K562 (cell line): Measurements from ENCODE around the gene ZNF215. TPM values are rescaled to one million over a fixed set of nuclear protein-coding genes. Genes with fewer than 3 reads are reported as not detected.
A peak's percentile ranks its signal among the peaks of the same experiment; 100 is the strongest.

Experiments used
- CBFA2T2 ChIP-seq: fragments of 450-650 bp; conservative IDR thresholded peaks from 2 replicates; pipeline ENCODE4 v1.6.1; 2017; ENCODE audit warnings: mild to moderate bottlenecking
- CBX8 ChIP-seq: fragments of 200-600 bp; sonication (generic); IDR thresholded peaks from 2 replicates; pipeline ENCODE4 v1.6.1; 2012; ENCODE audit warnings: borderline replicate concordance, mixed run types, low read depth, mild to moderate bottlenecking, moderate library complexity, mixed read lengths, low read length, control low read depth, inconsistent platforms; ENCODE audit not compliant: poor library complexity, severe bottlenecking; ENCODE audit errors: extremely low read depth
- E2F6 ChIP-seq, 2 experiments: IDR thresholded peaks; 2 replicates each; pipeline ENCODE4 v1.6.1; 2011; ENCODE audit warnings: borderline replicate concordance in 1 of 2, control low read depth in 1 of 2, low read depth in 1 of 2, low read length in 1 of 2, mild to moderate bottlenecking in 1 of 2, mixed read lengths in 1 of 2, moderate library complexity in 1 of 2; ENCODE audit not compliant: insufficient read depth in 1 of 2, insufficient read length in 1 of 2, poor library complexity in 1 of 2, severe bottlenecking in 1 of 2; ENCODE audit errors: extremely low read depth in 1 of 2
- FOXA1 ChIP-seq: fragments of 450-650 bp; IDR thresholded peaks from 2 replicates; pipeline ENCODE4 v1.6.1; 2016; ENCODE audit warnings: mild to moderate bottlenecking, borderline replicate concordance
- FOXJ2 ChIP-seq: fragments of 200-800 bp; sonication (Bioruptor generic); IDR thresholded peaks from 2 replicates; pipeline ENCODE4 v1.6.1; 2016; ENCODE audit warnings: missing genetic modification characterization, missing compliant biosample characterization
- KLF1 ChIP-seq: fragments of 450-650 bp; IDR thresholded peaks from 2 replicates; pipeline ENCODE4 v1.6.1; 2016; ENCODE audit warnings: missing genetic modification characterization, missing compliant biosample characterization
- LCOR ChIP-seq: sonication (generic); formaldehyde crosslinking; IDR thresholded peaks from 2 replicates; pipeline ENCODE4 v1.8.0; 2022; ENCODE audit warnings: mild to moderate bottlenecking, missing genetic modification reagents
- MAFK ChIP-seq: IDR thresholded peaks from 2 replicates; pipeline ENCODE4 v1.6.1; 2011; ENCODE audit warnings: low read length, improper control_type of control experiment
- PHTF2 ChIP-seq: fragments of 250-450 bp; sonication (Bioruptor Pico); IDR thresholded peaks from 2 replicates; pipeline ENCODE4 v1.5.0; 2021; ENCODE audit warnings: mild to moderate bottlenecking
- POLR3G ChIP-seq: IDR thresholded peaks from 2 replicates; pipeline ENCODE4 v1.6.1; 2011; ENCODE audit not compliant: insufficient read length, insufficient replicate concordance; ENCODE audit errors: extremely low read depth
- PTRF ChIP-seq: fragments of 450-650 bp; IDR thresholded peaks from 2 replicates; pipeline ENCODE4 v1.6.1; 2016; ENCODE audit warnings: mild to moderate bottlenecking, missing genetic modification characterization, missing compliant biosample characterization
- TBP ChIP-seq: optimal IDR thresholded peaks from 2 replicates; pipeline ENCODE3; 2011; ENCODE audit warnings: low read depth, low read length, improper control_type of control experiment
- TCF15 ChIP-seq: fragments of 250-450 bp; sonication (Bioruptor Pico); IDR thresholded peaks from 2 replicates; pipeline ENCODE4 v1.8.0; 2022; ENCODE audit warnings: moderate library complexity, mild to moderate bottlenecking, inconsistent platforms
- TEAD2 ChIP-seq: fragments of 450-650 bp; IDR thresholded peaks from 2 replicates; pipeline ENCODE4 v1.6.1; 2016; ENCODE audit warnings: missing genetic modification characterization, control low read depth, missing compliant biosample characterization
- TFAP4 ChIP-seq: sonication (generic); formaldehyde crosslinking; IDR thresholded peaks from 2 replicates; pipeline ENCODE4 v1.8.0; 2022; ENCODE audit warnings: missing genetic modification reagents, mild to moderate bottlenecking, moderate library complexity, borderline replicate concordance
- TRIM25 ChIP-seq: fragments of 450-650 bp; IDR thresholded peaks from 2 replicates; pipeline ENCODE4 v1.7.0; 2016; ENCODE audit warnings: borderline replicate concordance
- ZNF224 ChIP-seq: sonication (generic); formaldehyde crosslinking; IDR thresholded peaks from 2 replicates; pipeline ENCODE4 v1.8.0; 2022; ENCODE audit warnings: mild to moderate bottlenecking, missing genetic modification reagents
- ZNF280B ChIP-seq: fragments of 250-450 bp; sonication (Bioruptor Pico); IDR thresholded peaks from 2 replicates; pipeline ENCODE4 v1.5.1; 2021; ENCODE audit warnings: mild to moderate bottlenecking
- polyA plus RNA-seq, 8 experiments: library from polyadenylated mRNA; depleted of rRNA in 4 of 8; stranded (reverse) in 5 of 8; unstranded in 3 of 8; fragments of >200 nt; fragmentation: Nextera tagmentation in 2 of 8; fragmentation: Illumina TruSeq in 1 of 8; extraction: Ambion mirVana in 2 of 8; extraction: Trizol in 1 of 8; gene quantifications; 2 replicates each; pipeline versions ENCODE4 v1.2.1 to v1.2.3, GENCODE V29; 2011 to 2014; ENCODE audit warnings: inconsistent platforms in 1 of 8, missing spikeins in 1 of 8
- total RNA-seq, 7 experiments: library from RNA; depleted of rRNA in 6 of 7; stranded (reverse); fragments of >200 nt in 6 of 7; fragmentation: Illumina TruSeq in 2 of 7; extraction: Trizol in 2 of 7; gene quantifications; 2 replicates each; pipeline versions ENCODE4 v1.2.1 to v1.2.3, GENCODE V29; 2011 to 2021; ENCODE audit warnings: low replicate concordance in 1 of 7

Gene ZNF215
- total and polyA plus RNA-seq, 9 of the 15 experiments (the other 6 are each of a cell fraction or from before 2014, with no cell fraction given) = 11.2 to 19.1 (median 14.2) TPM

GRCh38 chr11:6926208-6927029, at the start of gene ZNF215 (continued):
- TF ChIP-seq TRIM25 (no peak), TCF15 (CRISPR knock-in tag) (no peak), KLF1 (tag) (no peak), MAFK (no peak), TEAD2 (no peak), CBX8 (no peak), ZNF280B (CRISPR knock-in tag) (no peak), POLR3G (no peak), FOXA1 (no peak), FOXJ2 (tag) (no peak), LCOR (CRISPR knock-in tag) (no peak), PTRF (no peak), TFAP4 (CRISPR knock-in tag) (peak; percentile 51; the same call in 1 of the 2 replicates), TBP (peak; percentile 58), PHTF2 (CRISPR knock-in tag) (no peak), ZNF224 (no peak), E2F6 (IDR thresholded peaks at IDR 0.05; ENCODE audit: borderline replicate concordance in 1 of 2, extremely low read depth in 1 of 2, insufficient read depth in 1 of 2, insufficient read length in 1 of 2, low read depth in 1 of 2, low read length in 1 of 2, poor library complexity in 1 of 2, severe bottlenecking in 1 of 2) (peak; percentile 69 to 79), CBFA2T2 (no peak)
